Esophagus muscularis mucosa (tissue), 4 donors: ENCODE results near the gene GOLGA1. TPM values are rescaled to one million over a fixed set of nuclear protein-coding genes. Genes with fewer than 3 reads are reported as not detected.

ENCODE experiments used
- DNase-seq: peaks from one replicate; pipeline ENCODE4 v3.0.0-alpha.2; 2017; ENCODE audit errors: extremely low spot score
- H3K27ac ChIP-seq, 4 donors: fragments of 200-600 bp; sonication (generic); replicated peaks in 1 of 4; 1 replicate in 3 of 4; 2 replicates in 1 of 4; pipeline ENCODE4 v1.5.1; 2016 to 2019; ENCODE audit warnings: mild to moderate bottlenecking in 1 of 4
- H3K27me3 ChIP-seq, 4 donors: fragments of 200-600 bp; sonication (generic); one replicate each; pipeline versions ENCODE4 v1.5.1 to v1.6.0; 2016 to 2019
- H3K36me3 ChIP-seq, 4 donors: fragments of 200-600 bp; sonication (generic); one replicate each; pipeline ENCODE4 v1.5.1; 2016 to 2019
- H3K4me1 ChIP-seq, 4 donors: fragments of 200-600 bp; sonication (generic); one replicate each; pipeline ENCODE4 v1.5.1; 2016 to 2019
- H3K4me3 ChIP-seq, 4 donors: fragments of 200-600 bp; sonication (generic); 1 replicate in 2 of 4; 2 replicates in 2 of 4; pipeline ENCODE4 v1.5.1; 2016 to 2019; ENCODE audit warnings: mild to moderate bottlenecking in 4 of 4, moderate library complexity in 1 of 4
- H3K9me3 ChIP-seq, 4 donors: fragments of 200-600 bp; sonication (generic); 1 replicate in 3 of 4; 2 replicates in 1 of 4; pipeline ENCODE4 v1.5.1; 2016 to 2019
- EP300 ChIP-seq: sonication (generic); formaldehyde crosslinking; IDR thresholded peaks from one replicate; pipeline ENCODE4 v1.6.1; 2017; ENCODE audit warnings: antibody characterized with exemption
- POLR2A ChIP-seq: fragments of 450-650 bp; IDR thresholded peaks from one replicate; pipeline ENCODE4 v1.6.1; 2017; ENCODE audit warnings: antibody characterized with exemption, moderate library complexity, mild to moderate bottlenecking, low read depth
- POLR2AphosphoS5 ChIP-seq, 2 donors: sonication (generic); formaldehyde crosslinking; IDR thresholded peaks; one replicate each; pipeline ENCODE4 v1.6.1; 2017; ENCODE audit warnings: antibody characterized with exemption in 2 of 2
- WGBS: methylation state at CpG from one replicate; pipeline ENCODE4 v1.1.5; 2018; 5-methylcytosine and 5-hydroxymethylcytosine counted together
- intact Hi-C: fragments of 100-400 bp; cut with DNase I; formaldehyde crosslinking; loops from one replicate; pipeline ENCODE4 v1.15.1; 2023
- total RNA-seq, 4 donors: library from RNA; depleted of rRNA; stranded (reverse); fragments of >200 nt; gene quantifications; one replicate each; pipeline versions ENCODE4 v1.1.0 to v1.2.1, GENCODE V29; 2016
- TF ChIP-seq, protein P1 (sequence below), 3 experiments: fragments of 200-600 bp in 2 of 3; fragments of 450-650 bp in 1 of 3; sonication (generic) in 2 of 3; IDR thresholded peaks; one replicate each; pipeline ENCODE4 v1.5.1; 2017 to 2019; ENCODE audit warnings: antibody characterized with exemption in 3 of 3, mild to moderate bottlenecking in 2 of 3, moderate library complexity in 1 of 3

The GOLGA1 gene
- total RNA-seq, 4 donors from 2014 or later, result 22.5 to 26.5 (median 24.7) TPM

GRCh38 chr9:124884376-124884775 is 56.5 kb downstream of the GOLGA1 start:
- no peak overlapping the region for H3K27ac ChIP-seq
- peaks cover 0 to 7% (median 0%) of the 10 kb centered on the region in 4 donors for H3K4me1 ChIP-seq
- no peaks in the 10 kb centered on the region for H3K27me3 ChIP-seq
- H3K36me3 ChIP-seq, result peaks cover 64 to 99% (median 95%) of the 10 kb centered on the region in 4 donors
- DNase-seq, result no peak
- H3K4me3 ChIP-seq, result no peak overlapping the region
- TF ChIP-seq, protein P1, sequence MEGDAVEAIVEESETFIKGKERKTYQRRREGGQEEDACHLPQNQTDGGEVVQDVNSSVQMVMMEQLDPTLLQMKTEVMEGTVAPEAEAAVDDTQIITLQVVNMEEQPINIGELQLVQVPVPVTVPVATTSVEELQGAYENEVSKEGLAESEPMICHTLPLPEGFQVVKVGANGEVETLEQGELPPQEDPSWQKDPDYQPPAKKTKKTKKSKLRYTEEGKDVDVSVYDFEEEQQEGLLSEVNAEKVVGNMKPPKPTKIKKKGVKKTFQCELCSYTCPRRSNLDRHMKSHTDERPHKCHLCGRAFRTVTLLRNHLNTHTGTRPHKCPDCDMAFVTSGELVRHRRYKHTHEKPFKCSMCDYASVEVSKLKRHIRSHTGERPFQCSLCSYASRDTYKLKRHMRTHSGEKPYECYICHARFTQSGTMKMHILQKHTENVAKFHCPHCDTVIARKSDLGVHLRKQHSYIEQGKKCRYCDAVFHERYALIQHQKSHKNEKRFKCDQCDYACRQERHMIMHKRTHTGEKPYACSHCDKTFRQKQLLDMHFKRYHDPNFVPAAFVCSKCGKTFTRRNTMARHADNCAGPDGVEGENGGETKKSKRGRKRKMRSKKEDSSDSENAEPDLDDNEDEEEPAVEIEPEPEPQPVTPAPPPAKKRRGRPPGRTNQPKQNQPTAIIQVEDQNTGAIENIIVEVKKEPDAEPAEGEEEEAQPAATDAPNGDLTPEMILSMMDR (IDR thresholded peaks at IDR 0.05), result no peak
- TF ChIP-seq POLR2AphosphoS5 (IDR thresholded peaks at IDR 0.05) (no peak), EP300 (no peak), POLR2A (no peak)
- intact Hi-C loops, result no loop called here
- no peaks in the 10 kb centered on the region for H3K9me3 ChIP-seq
- WGBS, result 77% methylated on average over 4 of the region's 4 CpGs

DNA sequence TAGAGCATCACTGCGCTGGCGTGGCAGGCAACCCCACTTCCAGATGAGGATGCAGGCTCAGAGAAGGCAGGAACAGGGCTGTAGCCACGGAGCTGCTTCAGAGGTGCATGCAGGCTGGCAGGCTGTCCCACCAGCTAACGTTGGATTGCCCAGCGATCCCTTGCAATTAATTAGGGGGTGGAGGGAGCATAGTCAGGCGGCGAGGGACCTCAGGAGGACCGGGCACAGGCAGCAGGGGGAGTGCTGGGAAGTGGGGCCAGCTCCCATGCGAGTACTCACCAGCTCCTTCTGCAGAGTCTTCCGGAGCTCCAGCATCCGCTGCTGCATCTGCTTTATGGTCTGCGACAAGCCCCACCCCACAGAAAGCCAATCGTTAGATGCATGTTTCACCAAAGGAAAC is 58.7 kb downstream of the GOLGA1 start:
- intact Hi-C loops, result no loop called here
- 77% methylated on average over 6 of the region's 13 CpGs for WGBS
- no peak overlapping the region for H3K27ac ChIP-seq
- no peaks in the 10 kb centered on the region for H3K27me3 ChIP-seq
- no peaks in the 10 kb centered on the region for H3K9me3 ChIP-seq
- H3K4me3 ChIP-seq, result no peak overlapping the region
- TF ChIP-seq POLR2A (no peak), POLR2AphosphoS5 (IDR thresholded peaks at IDR 0.05) (no peak), EP300 (no peak)
- TF ChIP-seq, protein P1 (IDR thresholded peaks at IDR 0.05), result no peak
- H3K4me1 ChIP-seq, result peaks cover 0 to 7% (median 0%) of the 10 kb centered on the region in 4 donors
- DNase-seq, result no peak
- peaks cover 50 to 99% (median 95%) of the 10 kb centered on the region in 4 donors for H3K36me3 ChIP-seq

DNA sequence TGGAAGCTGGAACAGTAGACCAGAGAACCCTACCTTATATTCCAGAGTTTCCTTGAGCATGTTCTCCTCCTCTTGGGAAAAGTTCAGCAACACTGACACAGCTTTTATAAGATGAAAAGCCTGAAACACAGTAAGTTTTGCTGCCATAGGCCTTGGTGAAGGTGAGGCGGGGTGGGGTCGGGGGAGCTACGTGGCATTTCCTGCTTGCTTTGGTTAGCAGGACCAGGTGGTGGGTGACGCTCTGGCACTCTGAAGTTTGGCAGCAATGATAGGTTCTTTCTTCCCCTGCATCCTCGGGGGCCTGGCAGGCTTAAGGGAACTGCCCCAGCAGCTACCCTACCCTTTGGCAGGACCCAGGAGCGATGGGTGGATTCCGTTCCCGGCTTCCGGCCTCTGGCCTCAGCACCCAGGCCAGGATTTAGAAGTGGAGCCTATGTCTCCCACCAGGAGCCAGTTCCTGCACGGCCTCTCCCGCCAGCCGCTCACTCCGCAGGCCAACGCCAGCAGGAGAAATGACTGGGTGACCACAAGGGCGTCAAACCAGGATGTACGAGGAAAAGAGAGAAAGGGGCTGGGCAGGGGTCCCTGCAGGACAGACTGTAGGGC is 59.6 kb downstream of the GOLGA1 start:
- Histone ChIP-seq H3K27ac (no peak overlapping the region), H3K4me3 (no peak overlapping the region), H3K36me3 (peaks cover 50 to 99% (median 95%) of the 10 kb centered on the region in 4 donors), H3K9me3 (no peaks in the 10 kb centered on the region), H3K27me3 (no peaks in the 10 kb centered on the region), H3K4me1 (peaks cover 0 to 7% (median 0%) of the 10 kb centered on the region in 4 donors)
- TF ChIP-seq POLR2A, result no peak
- TF ChIP-seq EP300, result no peak
- no peak for TF ChIP-seq POLR2AphosphoS5 (IDR thresholded peaks at IDR 0.05)
- TF ChIP-seq, protein P1 (IDR thresholded peaks at IDR 0.05), result no peak
- WGBS, result 93% methylated on average over 12 of the region's 16 CpGs
- no peak for DNase-seq
- intact Hi-C loops, result no loop called here

- no peak for TF ChIP-seq EP300
- TF ChIP-seq POLR2AphosphoS5 (IDR thresholded peaks at IDR 0.05), result no peak
- no peak for TF ChIP-seq POLR2A
- TF ChIP-seq, protein P1 (IDR thresholded peaks at IDR 0.05), result no peak
- Histone ChIP-seq H3K4me3 (no peak overlapping the region), H3K4me1 (peaks cover 0 to 7% (median 0%) of the 10 kb centered on the region in 4 donors), H3K27ac (no peak overlapping the region), H3K9me3 (no peaks in the 10 kb centered on the region), H3K27me3 (no peaks in the 10 kb centered on the region), H3K36me3 (peaks cover 56 to 99% (median 95%) of the 10 kb centered on the region in 4 donors)
- WGBS, result 67% methylated on average over 9 of the region's 9 CpGs
- intact Hi-C loops, result no loop called here
- DNase-seq, result no peak
These were observed 60.4 kb downstream of the GOLGA1 start for GRCh38 chr9:124880501-124880900.

DNA sequence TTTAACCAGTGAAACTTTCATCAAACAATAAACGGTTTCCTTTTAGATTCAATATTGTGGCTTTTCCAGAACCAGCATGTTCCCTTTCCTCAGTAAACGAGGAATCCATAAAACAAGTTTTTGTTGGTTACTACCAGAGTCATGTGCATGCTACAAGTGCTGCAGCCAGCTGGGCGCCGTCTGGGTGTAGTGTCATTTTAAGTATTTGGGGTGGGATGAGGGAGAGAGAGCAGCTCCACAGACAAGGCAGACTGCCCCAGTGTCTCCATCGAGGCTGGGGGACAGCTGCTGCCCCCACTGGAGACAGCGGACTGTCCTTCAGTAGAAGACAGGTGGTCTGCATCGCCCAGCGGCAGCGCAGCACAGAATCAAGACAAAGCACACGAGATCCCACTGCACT is 61.7 kb downstream of the GOLGA1 start:
- intact Hi-C loops, result no loop called here
- peaks cover 59 to 98% (median 95%) of the 10 kb centered on the region in 4 donors for H3K36me3 ChIP-seq
- 56% methylated on average over 10 of the region's 10 CpGs for whole genome bisulfite sequencing

More for the DNA sequence above, 61.7 kb downstream of the GOLGA1 start:
- Histone ChIP-seq H3K4me3 (no peak overlapping the region), H3K4me1 (peaks cover 0 to 11% (median 1%) of the 10 kb centered on the region in 4 donors), H3K27ac (no peak overlapping the region), H3K9me3 (no peaks in the 10 kb centered on the region), H3K27me3 (no peaks in the 10 kb centered on the region)
- no peak for TF ChIP-seq EP300
- no peak for TF ChIP-seq POLR2A
- TF ChIP-seq POLR2AphosphoS5 (IDR thresholded peaks at IDR 0.05), result no peak
- TF ChIP-seq, protein P1 (IDR thresholded peaks at IDR 0.05), result no peak
- DNase-seq, result no peak
